ENCODE data around the gene ZNF592.

DNA sequence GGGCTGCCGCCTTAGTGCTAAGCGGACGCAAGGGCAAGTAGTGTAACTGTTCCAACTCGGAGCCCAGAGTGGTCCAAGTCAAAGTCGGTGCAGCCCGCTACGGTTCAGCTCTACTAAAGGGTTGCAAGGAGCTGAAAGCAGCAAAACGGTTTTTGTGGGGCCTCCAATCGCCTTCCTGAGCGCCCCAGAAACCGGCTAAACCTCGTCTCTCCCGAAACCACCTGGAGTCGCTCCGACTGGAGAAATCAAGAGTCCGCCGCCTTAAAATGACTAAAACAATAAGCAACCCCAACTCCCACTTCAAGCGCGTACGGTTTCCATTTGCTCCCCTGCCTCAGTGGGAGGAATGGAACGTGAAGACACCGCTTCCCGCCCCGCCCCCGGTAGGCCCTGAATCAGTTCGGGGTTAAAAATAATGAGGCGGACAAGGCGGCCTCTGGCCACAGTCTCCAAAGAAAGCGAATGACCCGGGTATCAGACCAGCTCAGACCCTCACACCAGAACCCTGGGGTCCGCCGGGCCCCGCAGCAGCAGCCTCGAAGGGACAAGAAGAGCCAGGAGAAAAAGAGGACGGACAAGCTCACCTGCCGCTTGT lies 32.9 kb upstream of the ZNF592 start:
- TF ChIP-seq POLR2AphosphoS5 (IDR thresholded peaks at IDR 0.05; ENCODE audit: low read depth, low read length) (no peak), TAF1 (IDR thresholded peaks at IDR 0.05; ENCODE audit: borderline replicate concordance, low read depth, low read length) (no peak)

All from GM12892 (cell line).